Activated CD4-positive, CD25-positive, alpha-beta regulatory T cell treated with anti-CD3 and anti-CD28 coated beads, Interleukin-2, amount 50 U/mL, for 72 hours (primary cell): Measurements from ENCODE around the gene TWIST2.

Experiments used
- DNase-seq: peaks from one replicate; pipeline ENCODE4 v3.0.0; 2021

The TWIST2 gene

GRCh38 chr2:238907717-238908173 lies 59.9 kb downstream of the TWIST2 start:
- no peak for DNase-seq

GRCh38 chr2:238908960-238909951 lies 61.4 kb downstream of the TWIST2 start:
- DNase-seq, result peak; percentile 25

GRCh38 chr2:238910751-238911351 lies 63.0 kb downstream of the TWIST2 start:
- no peak for DNase-seq

DNA sequence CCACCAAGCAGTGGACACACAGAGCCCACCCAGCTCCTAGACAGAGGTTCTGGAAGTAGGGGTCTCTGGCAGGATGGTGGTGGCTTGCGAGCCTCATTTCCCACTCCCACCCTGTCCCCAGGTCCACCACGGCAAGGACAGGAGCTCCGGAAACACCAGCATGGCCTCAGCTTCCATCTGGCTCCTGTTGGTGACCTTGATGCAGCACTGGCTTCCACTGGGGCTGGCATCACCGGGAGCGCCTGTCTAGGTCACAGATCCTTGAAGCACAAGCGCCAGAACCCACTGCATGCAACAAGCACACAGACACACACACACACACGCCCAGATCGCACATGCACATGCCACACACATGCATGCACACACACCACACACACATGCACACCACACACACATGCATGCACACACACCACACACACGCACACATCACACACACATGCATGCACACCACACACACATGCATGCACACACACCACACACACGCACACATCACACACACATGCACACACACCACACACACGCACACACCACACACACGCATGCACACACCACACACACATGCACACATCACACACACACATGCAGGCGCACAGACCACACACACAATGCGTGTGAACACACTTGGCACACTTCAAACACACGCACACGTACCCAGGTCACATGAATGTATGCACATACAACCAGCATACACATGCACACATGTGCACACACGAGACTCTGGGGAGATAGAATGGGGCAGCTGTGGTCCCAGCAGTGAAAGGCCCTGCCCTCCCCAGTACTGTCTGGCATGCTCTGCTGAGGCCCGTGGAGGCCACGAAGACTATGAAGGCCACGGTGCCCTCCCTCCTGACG lies 63.7 kb downstream of the TWIST2 start:
- no peak for DNase-seq

GRCh38 chr2:238912228-238912915 lies 64.5 kb downstream of the TWIST2 start:
- no peak for DNase-seq

DNA sequence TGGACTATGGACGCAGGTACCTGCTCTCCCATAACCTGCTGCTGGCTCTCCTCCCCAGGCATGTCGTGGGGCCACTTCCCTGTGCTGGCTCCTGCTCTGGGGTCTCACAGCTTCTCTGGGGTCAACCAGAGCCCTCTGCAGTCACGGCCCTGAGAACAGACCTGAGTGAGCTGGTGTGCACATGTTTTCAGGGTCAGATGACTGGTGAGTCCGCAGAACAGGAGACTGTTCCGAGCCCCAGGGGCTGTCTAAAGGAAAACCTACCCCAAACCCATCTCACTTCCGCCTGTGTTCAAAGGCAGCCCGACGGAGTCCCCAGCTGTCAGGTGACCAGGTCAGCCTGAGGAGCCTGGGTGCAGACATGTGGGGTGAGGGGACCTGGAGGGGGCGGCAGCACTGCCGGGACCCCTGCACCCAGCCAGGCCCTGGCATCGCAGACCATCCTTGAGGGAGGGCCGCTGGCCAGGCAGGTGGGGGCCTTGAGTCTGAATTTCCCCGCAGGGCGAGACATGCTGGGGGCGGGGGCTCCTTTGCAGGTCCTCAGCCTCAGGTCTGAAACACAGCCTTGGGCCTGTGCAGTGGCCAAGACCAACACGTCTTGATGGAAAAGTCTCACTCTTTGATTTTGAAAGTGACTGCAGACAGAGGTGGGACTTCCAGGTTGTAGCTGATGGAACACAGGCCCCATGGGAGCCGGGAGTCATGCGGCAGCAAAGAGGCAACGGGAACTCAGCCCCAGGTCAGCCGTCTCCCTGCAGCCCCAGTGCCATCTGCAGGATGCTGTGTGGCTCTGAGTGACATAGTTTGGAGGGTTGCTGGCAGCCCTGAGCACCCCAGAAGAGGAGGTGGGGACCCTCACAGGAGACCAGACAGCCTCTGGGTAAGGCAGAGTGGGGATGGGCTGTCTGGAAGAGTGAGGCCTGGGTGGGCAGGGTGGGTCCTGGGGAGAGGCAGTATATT lies 65.3 kb downstream of the TWIST2 start:
- DNase-seq, result no peak

- DNase-seq, result no peak
Measured at GRCh38 chr2:238913931-238914647, 66.2 kb downstream of the TWIST2 start.

DNA sequence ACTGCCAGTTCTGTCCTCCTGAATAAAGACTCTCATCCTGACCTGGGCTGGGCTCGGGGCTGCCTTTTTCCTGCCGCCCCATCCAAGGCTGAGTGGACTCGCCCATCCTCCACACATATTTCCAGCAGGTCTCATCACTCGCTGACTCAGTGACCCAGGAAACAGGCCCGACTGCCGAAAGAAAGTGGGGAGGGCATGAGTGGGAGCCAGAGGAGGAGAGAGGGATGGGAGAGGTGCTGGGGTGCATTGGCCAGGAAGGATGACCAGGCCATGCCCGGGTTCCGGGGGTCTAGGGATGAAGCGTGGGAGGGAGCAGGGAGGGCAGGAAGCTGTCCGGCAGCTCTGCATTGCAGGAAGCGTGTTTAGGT lies 66.7 kb downstream of the TWIST2 start:
- DNase-seq, result no peak

GRCh38 chr2:238915196-238915595 lies 67.3 kb downstream of the TWIST2 start:
- DNase-seq, result no peak

DNA sequence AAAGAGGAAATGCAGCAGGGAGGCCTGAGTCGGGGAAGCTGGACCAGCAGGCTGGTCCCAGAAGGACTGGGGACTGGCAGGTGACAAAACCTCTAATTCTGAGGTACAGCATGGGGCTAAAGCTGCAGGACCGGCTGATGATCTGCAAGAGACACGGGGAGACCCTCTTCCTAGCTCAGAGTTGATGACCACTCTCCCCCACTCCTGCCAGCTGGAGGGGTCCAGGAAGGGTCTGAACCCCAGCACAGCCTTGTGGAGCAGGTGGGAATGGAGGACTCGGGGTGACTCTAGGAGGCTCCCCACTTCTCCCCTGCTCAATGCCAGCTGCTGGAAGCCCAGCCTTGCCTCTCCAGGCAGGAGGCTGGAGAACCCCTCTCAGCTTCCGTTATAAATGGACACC lies 67.7 kb downstream of the TWIST2 start:
- DNase-seq, result no peak

DNA sequence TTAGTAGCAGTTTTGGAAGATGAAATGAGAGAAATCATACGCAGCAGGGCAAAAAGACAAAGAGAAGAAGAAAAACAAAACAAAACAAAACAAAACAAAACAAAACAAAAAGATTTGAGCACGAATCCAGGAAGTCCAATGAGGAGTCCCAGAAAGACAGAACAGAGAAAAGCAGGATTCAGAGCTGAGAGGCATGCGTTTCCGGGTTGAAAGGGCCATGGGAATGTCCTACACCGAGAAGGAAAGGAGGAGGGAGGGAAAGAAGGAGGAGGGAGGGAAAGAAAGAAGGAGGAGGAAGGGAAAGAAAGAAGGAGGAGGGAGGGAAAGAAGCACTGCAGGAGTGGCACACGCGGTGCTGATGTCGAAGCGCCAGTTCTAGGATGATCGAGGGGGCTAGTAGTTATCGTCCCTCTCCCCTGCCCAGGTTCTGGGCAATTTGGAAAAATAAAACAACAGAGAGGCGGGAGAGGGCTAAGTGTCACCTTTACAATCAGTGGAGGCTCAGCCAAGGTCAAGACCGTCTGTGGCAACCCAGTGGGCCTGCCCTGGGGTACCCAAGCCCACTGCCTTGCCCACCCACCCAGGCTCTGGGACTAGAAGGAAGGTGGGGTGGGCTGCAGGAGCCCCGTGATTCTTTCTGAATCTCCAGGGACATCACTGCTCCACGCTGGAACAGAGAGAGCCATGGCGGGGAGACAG lies 68.4 kb downstream of the TWIST2 start:
- no peak for DNase-seq

- no peak for DNase-seq
Measured at GRCh38 chr2:238916875-238917590, 69.1 kb downstream of the TWIST2 start.

DNA sequence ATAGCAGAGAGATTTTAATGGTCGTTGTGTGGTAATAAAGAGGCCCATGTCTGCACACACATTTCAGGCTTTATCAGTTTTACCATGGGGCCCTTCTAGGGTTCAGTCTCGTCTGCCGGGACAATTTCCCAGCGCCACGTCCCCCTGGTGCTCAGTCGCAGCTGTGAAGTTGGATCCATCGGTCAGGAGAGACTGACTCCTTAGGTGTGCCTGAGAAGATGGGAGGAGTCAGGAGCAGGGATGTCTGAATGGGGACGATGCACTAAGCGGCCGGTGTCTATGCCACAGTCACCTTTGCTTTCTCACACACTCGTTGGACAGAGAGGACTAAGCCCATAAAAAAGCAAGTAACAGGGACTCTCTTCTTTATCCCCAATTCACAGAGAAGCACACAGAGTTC lies 71.4 kb downstream of the TWIST2 start:
- no peak for DNase-seq

DNA sequence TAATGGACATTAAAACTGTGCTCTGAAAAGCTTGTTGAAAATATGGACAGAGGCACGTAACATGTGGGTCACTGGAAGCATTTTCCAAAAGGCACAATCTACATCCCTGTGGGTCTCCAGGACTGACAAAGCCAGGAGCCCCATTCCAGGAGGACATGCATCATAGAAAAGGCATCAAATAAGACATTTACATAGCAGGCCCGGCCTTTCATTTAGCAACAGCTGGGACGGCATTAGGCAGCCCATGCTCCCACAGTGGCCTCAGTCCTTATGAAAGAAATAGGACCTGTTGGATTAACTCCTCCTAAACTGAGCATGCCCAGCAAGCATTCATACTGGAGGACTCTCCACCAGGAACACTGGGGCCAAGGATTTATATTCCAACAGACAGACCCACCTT lies 72.2 kb downstream of the TWIST2 start:
- no peak for DNase-seq

DNA sequence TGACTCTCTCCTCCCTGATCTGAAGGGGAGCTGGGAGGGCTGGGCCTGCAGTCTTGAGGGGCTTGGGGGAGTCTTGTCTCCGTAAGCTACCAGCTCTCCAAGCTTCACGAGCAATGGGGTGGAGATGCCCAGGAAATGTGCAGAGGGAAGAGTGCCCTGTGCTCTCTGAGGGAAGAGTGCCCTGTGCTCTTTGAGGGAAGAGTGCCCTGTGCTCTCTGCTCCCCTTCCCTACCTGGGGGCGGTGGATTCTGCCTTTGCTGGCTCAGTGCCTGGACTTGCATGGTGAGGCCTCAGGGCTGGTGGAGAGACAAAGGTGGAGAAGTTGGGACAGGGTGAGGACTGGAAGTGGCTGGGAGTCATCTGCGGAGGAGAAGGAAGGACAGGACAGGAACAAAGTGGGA lies 72.7 kb downstream of the TWIST2 start:
- no peak for DNase-seq

GRCh38 chr2:238921259-238921658 lies 73.4 kb downstream of the TWIST2 start:
- no peak for DNase-seq

DNA sequence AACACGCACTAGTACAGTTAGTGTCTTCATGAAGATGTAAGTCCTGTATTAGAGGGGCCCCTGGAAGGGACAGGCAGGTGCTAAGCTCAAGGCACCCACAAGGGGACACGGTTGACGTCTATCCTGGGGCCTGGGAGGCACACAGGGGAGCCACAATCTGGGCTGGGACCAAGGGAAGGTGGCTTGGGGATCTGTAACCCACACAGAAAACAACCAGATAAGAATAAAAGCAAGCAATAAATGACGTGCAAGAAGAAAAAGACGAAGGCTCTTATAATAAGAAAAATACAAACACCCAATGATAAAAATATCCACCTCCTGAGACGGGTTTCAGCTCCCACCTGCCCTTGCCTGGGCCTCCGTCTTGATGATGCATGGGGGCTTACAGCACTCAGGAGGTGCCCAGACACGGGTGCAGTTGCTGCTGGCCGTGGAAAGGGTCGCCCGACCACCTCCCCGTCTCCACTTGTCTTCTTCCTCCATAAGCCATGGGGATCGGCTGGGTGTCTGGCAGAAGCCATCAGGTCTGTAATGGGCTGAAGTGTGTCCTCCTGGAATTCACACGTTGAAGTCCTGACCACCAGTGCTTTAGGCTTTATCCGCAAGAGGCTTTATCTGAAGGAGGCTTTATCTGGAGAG lies 73.9 kb downstream of the TWIST2 start:
- DNase-seq, result no peak

- no peak for DNase-seq
Measured at GRCh38 chr2:238922435-238922834, 74.5 kb downstream of the TWIST2 start.

GRCh38 chr2:238924032-238924431 lies 76.1 kb downstream of the TWIST2 start:
- no peak for DNase-seq
